ENCODE measurements around the gene P2RX5. TPM values are rescaled to one million over a fixed set of nuclear protein-coding genes. Genes with fewer than 3 reads are reported as not detected.
"Not testable (repeated sequence)": the region's sequence is repeated elsewhere in the genome, so short reads cannot be mapped to it uniquely, and the experiment has no call there.

Gene P2RX5
- total and polyA plus RNA-seq, 8 donors = 1.1 to 37.5 (median 5.9) TPM; not detected in 2

GRCh38 chr17:3718201-3718600, 22.2 kb upstream of the P2RX5 start:
- Histone ChIP-seq H3K9me3 (no peaks in the 10 kb centered on the region), H3K27me3 (no peaks in the 10 kb centered on the region), H3K27ac (no peak overlapping the region), H3K4me3 (no peak overlapping the region), H3K36me3 (peaks cover 48 to 80% (median 71%) of the 10 kb centered on the region in 4 donors), H3K4me1 (peaks cover 16 to 41% (median 32%) of the 10 kb centered on the region in 4 donors)
- TF ChIP-seq CTCF (IDR thresholded peaks at IDR 0.05) (no peak), EP300 (IDR thresholded peaks at IDR 0.05) (no peak), POLR2A (IDR thresholded peaks at IDR 0.05) (no peak), POLR2AphosphoS5 (IDR thresholded peaks at IDR 0.05) (no peak)
- no peak for DNase-seq
- intact Hi-C loops (cut with DNase I; ENCODE audit: low total_unique reads) = no loop called here
- 85 to 97% (median 88%) methylated on average over 4 of the region's 4 CpGs for WGBS, 5 donors

GRCh38 chr17:3715296-3715695, 19.3 kb upstream of the P2RX5 start:
- intact Hi-C loops (cut with DNase I; ENCODE audit: low total_unique reads) = no loop called here
- H3K27ac ChIP-seq = no peak overlapping the region
- H3K4me3 ChIP-seq = no peak overlapping the region
- no peaks in the 10 kb centered on the region for H3K27me3 ChIP-seq
- no peak for DNase-seq
- peaks cover 9 to 20% (median 12%) of the 10 kb centered on the region in 4 donors for H3K4me1 ChIP-seq
- no peaks in the 10 kb centered on the region for H3K9me3 ChIP-seq
- TF ChIP-seq EP300 (IDR thresholded peaks at IDR 0.05) = no peak
- TF ChIP-seq CTCF (IDR thresholded peaks at IDR 0.05) = no peak
- WGBS, 5 donors = 85 to 96% (median 87%) methylated on average over 8 of the region's 8 CpGs
- H3K36me3 ChIP-seq = peaks cover 43 to 87% (median 79%) of the 10 kb centered on the region in 4 donors

- intact Hi-C loops (cut with DNase I; ENCODE audit: low total_unique reads) = no loop called here
- Histone ChIP-seq H3K36me3 (peaks cover 37 to 64% (median 57%) of the 10 kb centered on the region in 4 donors), H3K4me3 (no peak overlapping the region), H3K27ac (peak overlapping the region in 1 of 5 donors; percentile 35), H3K9me3 (no peaks in the 10 kb centered on the region), H3K27me3 (no peaks in the 10 kb centered on the region), H3K4me1 (peaks cover 0 to 7% (median 0%) of the 10 kb centered on the region in 4 donors)
- TF ChIP-seq POLR2A (IDR thresholded peaks at IDR 0.05) (no peak), CTCF (IDR thresholded peaks at IDR 0.05) (no peak), EP300 (IDR thresholded peaks at IDR 0.05) (no peak), POLR2AphosphoS5 (IDR thresholded peaks at IDR 0.05) (no peak)
- 61 to 74% (median 72%) methylated on average over 13 of the region's 13 CpGs for WGBS, 5 donors
- DNase-seq = no peak
Measured at GRCh38 chr17:3712811-3713463, 17.0 kb upstream of the P2RX5 start.

GRCh38 chr17:3710951-3711383, 15.0 kb upstream of the P2RX5 start:
- H3K9me3 ChIP-seq = no peaks in the 10 kb centered on the region
- intact Hi-C loops (cut with DNase I; ENCODE audit: low total_unique reads) = no loop called here
- peaks cover 19 to 44% (median 37%) of the 10 kb centered on the region in 4 donors for H3K36me3 ChIP-seq
- peaks cover 0 to 7% (median 0%) of the 10 kb centered on the region in 4 donors for H3K4me1 ChIP-seq
- no peak overlapping the region for H3K4me3 ChIP-seq
- H3K27me3 ChIP-seq = no peaks in the 10 kb centered on the region
- DNase-seq = peak in 1 of 2 donors; percentile 69
- WGBS, 5 donors = 54 to 73% (median 68%) methylated on average over 5 of the region's 5 CpGs
- H3K27ac ChIP-seq = peak overlapping the region in 2 of 5 donors; percentile 22 to 68
- TF ChIP-seq POLR2A (IDR thresholded peaks at IDR 0.05) (no peak), EP300 (IDR thresholded peaks at IDR 0.05) (no peak), POLR2AphosphoS5 (IDR thresholded peaks at IDR 0.05) (peak in 1 of 3 donors; percentile 20)

GRCh38 chr17:3708366-3708765, 12.4 kb upstream of the P2RX5 start:
- no peaks in the 10 kb centered on the region for H3K27me3 ChIP-seq
- H3K36me3 ChIP-seq = peaks cover 3 to 18% (median 13%) of the 10 kb centered on the region in 4 donors
- DNase-seq = no peak
- H3K4me1 ChIP-seq = peaks cover 0 to 7% (median 0%) of the 10 kb centered on the region in 4 donors
- WGBS, 5 donors = 27 to 50% (median 29%) methylated on average over 3 of the region's 3 CpGs
- no peak for TF ChIP-seq CTCF (IDR thresholded peaks at IDR 0.05)
- TF ChIP-seq EP300 (IDR thresholded peaks at IDR 0.05) = no peak
- TF ChIP-seq POLR2AphosphoS5 (IDR thresholded peaks at IDR 0.05) = no peak
- TF ChIP-seq POLR2A (IDR thresholded peaks at IDR 0.05) = no peak
- no peak overlapping the region for H3K4me3 ChIP-seq
- intact Hi-C loops (cut with DNase I; ENCODE audit: low total_unique reads) = no loop called here
- H3K27ac ChIP-seq = peak overlapping the region in 1 of 5 donors; percentile 39
- H3K9me3 ChIP-seq = no peaks in the 10 kb centered on the region

- DNase-seq; H3K27me3 ChIP-seq; H3K9me3 ChIP-seq; H3K4me1 ChIP-seq; intact Hi-C loops (cut with DNase I; ENCODE audit: low total_unique reads); H3K36me3 ChIP-seq; H3K4me3 ChIP-seq; H3K27ac ChIP-seq: not testable (repeated sequence)
- 89 to 100% (median 96%) methylated on average over 1 of the region's 1 CpG for WGBS, 5 donors
Measured at GRCh38 chr17:3705718-3705984, 9.7 kb upstream of the P2RX5 start.
